MCF 10A (cell line): ENCODE data around the gene ALS2. TPM values are rescaled to one million over a fixed set of nuclear protein-coding genes. Genes with fewer than 3 reads are reported as not detected.

Source experiments
- BruUV-seq: library from RNA; stranded (reverse); fragments of 400-500 nt; replicated peaks from 2 replicates; lab custom pipeline; 2021; lab: Mats Ljungman, UMichigan
- CTCF ChIA-PET: fragments of 300-600 bp; sonication (Branson Sonifier 250); formaldehyde crosslinking; extraction: SDS; loops from one replicate; lab custom pipeline; 2021; ENCODE audit warnings: antibody characterized with exemption, inconsistent platforms; lab: Yijun Ruan, JAX
- POLR2A ChIA-PET: fragments of 300-600, 350-650 bp; sonication (Branson Sonifier 250); formaldehyde crosslinking; extraction: SDS; loops from one replicate; lab custom pipeline; 2020; ENCODE audit warnings: antibody characterized with exemption, inconsistent platforms; lab: Yijun Ruan, JAX
- DNase-seq: peaks from one replicate; pipeline ENCODE4 v3.0.0-alpha.2; 2018; ENCODE audit not compliant: unreplicated experiment
- H3K27ac Mint-ChIP-seq: one replicate; pipeline ENCODE4 v1.8.0; 2022; ENCODE audit warnings: mild to moderate bottlenecking, low read depth, mixed read lengths; ENCODE audit not compliant: unreplicated experiment
- H3K27me3 Mint-ChIP-seq: one replicate; pipeline ENCODE4 v1.8.0; 2022; ENCODE audit warnings: mixed read lengths; ENCODE audit not compliant: insufficient read depth, unreplicated experiment
- H3K36me3 Mint-ChIP-seq: one replicate; pipeline ENCODE4 v1.8.0; 2022; ENCODE audit warnings: mild to moderate bottlenecking, moderate library complexity, mixed read lengths; ENCODE audit not compliant: insufficient read depth, unreplicated experiment
- H3K4me1 Mint-ChIP-seq: one replicate; pipeline ENCODE4 v1.8.0; 2022; ENCODE audit warnings: mixed read lengths; ENCODE audit not compliant: insufficient read depth, unreplicated experiment
- H3K4me3 Mint-ChIP-seq: one replicate; pipeline ENCODE4 v1.8.0; 2022; ENCODE audit warnings: mild to moderate bottlenecking, moderate library complexity, mixed read lengths; ENCODE audit not compliant: unreplicated experiment
- H3K9me3 Mint-ChIP-seq: one replicate; pipeline ENCODE4 v1.8.0; 2022; ENCODE audit warnings: mixed read lengths; ENCODE audit not compliant: unreplicated experiment
- CTCF ChIP-seq: fragments of 200-600 bp; IDR thresholded peaks from one replicate; pipeline ENCODE4 v1.8.0; 2022; ENCODE audit warnings: antibody characterized with exemption, mild to moderate bottlenecking; ENCODE audit not compliant: unreplicated experiment
- intact Hi-C: fragments of 100-400 bp; cut with micrococcal nuclease; formaldehyde crosslinking; loops from 2 replicates; pipeline ENCODE4 v1.14.1; 2022
- total RNA-seq: library from RNA; stranded (reverse); gene quantifications from 2 replicates; pipeline ENCODE4 v1.2.3, GENCODE V29; 2022

Gene ALS2
- total RNA-seq, 1 experiment from 2014 or later, result 14.6 TPM

GRCh38 chr2:201707142-201707541 is 73.6 kb downstream of the ALS2 start:
- H3K4me3 Mint-ChIP-seq, result no peak overlapping the region
- no peak overlapping the region for H3K27ac Mint-ChIP-seq
- intact Hi-C loops, result loop anchor here (10.0 kb wide), 1 partner anchor 472 kb away; no protein-coding TSS in a partner anchor
- ChIA-PET POLR2A (no interaction called here), CTCF (no interaction called here)
- H3K4me1 Mint-ChIP-seq, result no peaks in the 10 kb centered on the region
- no peaks in the 10 kb centered on the region for H3K9me3 Mint-ChIP-seq
- DNase-seq, result no peak
- peaks cover 67% of the 10 kb centered on the region for H3K36me3 Mint-ChIP-seq
- BruUV-seq, result no TSS peak
- no peaks in the 10 kb centered on the region for H3K27me3 Mint-ChIP-seq
- no peak for TF ChIP-seq CTCF

- no peak for DNase-seq
- Mint-ChIP-seq H3K27ac (no peak overlapping the region), H3K4me1 (no peaks in the 10 kb centered on the region), H3K4me3 (no peak overlapping the region), H3K27me3 (no peaks in the 10 kb centered on the region), H3K9me3 (no peaks in the 10 kb centered on the region), H3K36me3 (peaks cover 67% of the 10 kb centered on the region)
- CTCF ChIA-PET, result no interaction called here
- TF ChIP-seq CTCF, result no peak
- intact Hi-C loops, result loop anchor here (10.0 kb wide), 1 partner anchor 470 kb away; no protein-coding TSS in a partner anchor
- POLR2A ChIA-PET, result no interaction called here
- BruUV-seq, result no TSS peak
These were observed 76.2 kb downstream of the ALS2 start for GRCh38 chr2:201704536-201704935.

- CTCF ChIA-PET, result interaction anchor here (0.7 kb wide), 1 partner anchor 19 kb away, joined by 3 read pairs; no protein-coding TSS in a partner anchor
- no peak for DNase-seq
- no peaks in the 10 kb centered on the region for H3K9me3 Mint-ChIP-seq
- POLR2A ChIA-PET, result no interaction called here
- H3K36me3 Mint-ChIP-seq, result peaks cover 54% of the 10 kb centered on the region
- H3K27ac Mint-ChIP-seq, result no peak overlapping the region
- BruUV-seq, result no TSS peak
- no peak overlapping the region for H3K4me3 Mint-ChIP-seq
- no peak for TF ChIP-seq CTCF
- H3K27me3 Mint-ChIP-seq, result no peaks in the 10 kb centered on the region
- intact Hi-C loops, result loop anchor here (10.0 kb wide), 1 partner anchor 467 kb away; no protein-coding TSS in a partner anchor
- H3K4me1 Mint-ChIP-seq, result peaks cover 16% of the 10 kb centered on the region
These were observed 79.1 kb downstream of the ALS2 start for GRCh38 chr2:201701646-201702045.

GRCh38 chr2:201699416-201699815 is 81.3 kb downstream of the ALS2 start:
- intact Hi-C loops, result no loop called here
- Mint-ChIP-seq H3K4me1 (peaks cover 26% of the 10 kb centered on the region), H3K4me3 (no peak overlapping the region), H3K9me3 (no peaks in the 10 kb centered on the region), H3K27ac (no peak overlapping the region), H3K27me3 (no peaks in the 10 kb centered on the region), H3K36me3 (peaks cover 40% of the 10 kb centered on the region)
- POLR2A ChIA-PET, result interaction anchor here (0.5 to 0.7 kb wide), 2 partner anchors 65 to 259 kb away, joined by 3 to 4 read pairs; no protein-coding TSS in a partner anchor
- CTCF ChIA-PET, result interaction anchor here (0.6 to 1.1 kb wide), 5 partner anchors 12 to 700 kb away, joined by 3 to 5 read pairs (median 3); partner anchors contain the start of gene TMEM237
- no peak for DNase-seq
- no peak for TF ChIP-seq CTCF
- BruUV-seq, result no TSS peak
